Measurements from ENCODE around the gene NOX4. TPM values are rescaled to one million over a fixed set of nuclear protein-coding genes. Genes with fewer than 3 reads are reported as not detected.

NOX4 gene
- not detected in 5 replicates for total RNA-seq (2022; extraction: Qiagen RNA extraction; ENCODE audit: low read depth)

DNA sequence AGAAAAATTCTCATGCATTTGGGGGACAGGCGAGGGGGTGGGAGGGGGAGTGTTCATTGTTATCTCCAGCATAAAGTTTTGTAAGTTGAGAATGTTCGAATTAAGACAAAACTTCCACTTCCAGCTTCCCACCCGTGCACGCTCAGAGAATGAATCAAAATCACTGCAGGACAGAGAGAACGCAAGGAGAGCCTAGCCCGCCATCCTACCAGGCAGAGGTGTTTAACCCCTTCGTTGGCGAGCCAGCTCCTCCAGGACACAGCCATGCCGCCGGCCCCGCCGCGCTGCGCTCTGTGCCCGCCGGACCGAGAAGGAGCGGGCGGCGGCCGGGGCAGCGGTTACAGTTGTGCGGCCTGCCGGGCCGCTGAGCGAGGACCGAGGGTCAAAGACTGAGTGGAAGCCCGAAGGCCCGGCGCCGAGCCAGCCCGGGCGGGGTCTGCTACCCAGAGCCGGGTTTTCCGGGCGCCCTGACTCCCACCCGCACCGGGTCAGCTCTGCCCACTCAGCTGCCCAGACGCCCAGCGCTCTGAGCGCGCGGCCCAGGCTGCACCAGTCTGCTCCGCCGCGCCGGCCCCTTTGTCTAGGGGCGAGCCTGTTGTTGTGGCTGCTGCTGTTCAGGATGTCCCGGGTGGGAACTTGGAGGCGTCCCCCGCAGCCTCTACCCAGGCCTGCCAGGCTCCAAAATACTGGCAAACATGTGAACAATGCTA is at the start of gene NOX4:
Gene NOX4 (minus strand): TSS at position 395 of the 710 bp plus-strand sequence. CDS start 129 bp downstream, at position 266.

Other genes starting within 250 kb of the NOX4 start
- not detected in 5 replicates for gene TRIM77, start 218.9 kb upstream of the NOX4 start, total RNA-seq (2022; extraction: Qiagen RNA extraction; ENCODE audit: low read depth)

Measured in A549 treated with CpdA at 1 μM for 4 hours (cell line).